Naive B cell (primary cell): ENCODE results near the gene CCDC188. TPM values are rescaled to one million over a fixed set of nuclear protein-coding genes. Genes with fewer than 3 reads are reported as not detected.
A peak's percentile ranks its signal among the peaks of the same experiment; 100 is the strongest.

Source experiments
- ATAC-seq, 2 donors: fragments of 150-1000 bp; cut with Tn5 transposase; 2 replicates each; pipeline ENCODE4 v1.10.0; 2021; ENCODE audit warnings: low read depth in 2 of 2, mild to moderate bottlenecking in 2 of 2, moderate library complexity in 2 of 2
- DNase-seq: peaks from one replicate; pipeline ENCODE4 v3.0.0; 2022
- H3K27ac Mint-ChIP-seq, 6 donors: one replicate each; pipeline ENCODE4 v1.8.0; 2020 to 2022; ENCODE audit warnings: mild to moderate bottlenecking in 6 of 6, mixed read lengths in 6 of 6, moderate library complexity in 5 of 6, inconsistent platforms in 2 of 6
- H3K27me3 Mint-ChIP-seq, 3 donors: one replicate each; pipeline ENCODE4 v1.8.0; 2021 to 2022; ENCODE audit warnings: mixed read lengths in 3 of 3, mild to moderate bottlenecking in 1 of 3
- H3K36me3 Mint-ChIP-seq, 2 donors: one replicate each; pipeline ENCODE4 v1.8.0; 2020 to 2022; ENCODE audit warnings: mixed read lengths in 2 of 2, inconsistent platforms in 1 of 2, mild to moderate bottlenecking in 1 of 2
- H3K4me1 Mint-ChIP-seq, 3 donors: one replicate each; pipeline ENCODE4 v1.8.0; 2020 to 2022; ENCODE audit warnings: mixed read lengths in 3 of 3, inconsistent platforms in 1 of 3, mild to moderate bottlenecking in 1 of 3, moderate library complexity in 1 of 3
- H3K4me3 Mint-ChIP-seq, 8 donors: one replicate each; pipeline ENCODE4 v1.8.0; 2020 to 2022; ENCODE audit warnings: mild to moderate bottlenecking in 8 of 8, mixed read lengths in 8 of 8, moderate library complexity in 8 of 8, inconsistent platforms in 2 of 8
- H3K9me3 Mint-ChIP-seq, 7 donors: one replicate each; pipeline ENCODE4 v1.8.0; 2020 to 2022; ENCODE audit warnings: mixed read lengths in 7 of 7, mild to moderate bottlenecking in 5 of 7, inconsistent platforms in 2 of 7, moderate library complexity in 1 of 7
- polyA plus RNA-seq, 6 donors: library from polyadenylated mRNA; unstranded; fragments of 300-500 nt; fragmentation: Illumina TruSeq; gene quantifications; one replicate each; pipeline ENCODE4 v1.2.3, GENCODE V29; 2021; ENCODE audit warnings: low read depth in 6 of 6

CCDC188 gene
- polyA plus RNA-seq, 6 donors from 2014 or later, result not detected

GRCh38 chr22:20116951-20117632, 33.8 kb downstream of the CCDC188 start, which contains the start of gene TRMT2A:
TRMT2A (minus strand) TSS chr22:20117226; CDS start chr22:20116906, 320 bp downstream.
- ATAC-seq (peak; percentile 85 to 87), DNase-seq (peak; percentile 98)
- no peaks in the 10 kb centered on the region for H3K27me3 Mint-ChIP-seq
- H3K27ac Mint-ChIP-seq, result peak within 1 kb of the TSS; percentile 89 to 97 (median 93)
- peaks cover 22 to 44% (median 38%) of the 10 kb centered on the region in 3 donors for H3K4me1 Mint-ChIP-seq
- no peaks in the 10 kb centered on the region for H3K36me3 Mint-ChIP-seq
- H3K4me3 Mint-ChIP-seq, result peak within 1 kb of the TSS; percentile 79 to 95 (median 92)
- no peaks in the 10 kb centered on the region for H3K9me3 Mint-ChIP-seq

GRCh38 chr22:20116376-20116950, 34.4 kb downstream of the CCDC188 start:
- Mint-ChIP-seq H3K4me3 (peak overlapping the region; percentile 79 to 95 (median 92)), H3K27me3 (no peaks in the 10 kb centered on the region), H3K9me3 (no peaks in the 10 kb centered on the region), H3K4me1 (peaks cover 24 to 38% (median 38%) of the 10 kb centered on the region in 3 donors), H3K27ac (peak overlapping the region; percentile 49 to 97 (median 92)), H3K36me3 (no peaks in the 10 kb centered on the region)
- DNase-seq (no peak), ATAC-seq (no peak)

GRCh38 chr22:20115691-20116375, 35.0 kb downstream of the CCDC188 start, which contains the start of gene RANBP1:
RANBP1 (plus strand) TSS chr22:20116104; CDS start chr22:20116185, 81 bp downstream.
- DNase-seq (no peak), ATAC-seq (no peak)
- Mint-ChIP-seq H3K4me1 (peaks cover 24 to 38% (median 32%) of the 10 kb centered on the region in 3 donors), H3K4me3 (peak within 1 kb of the TSS; percentile 79 to 95 (median 92)), H3K27me3 (no peaks in the 10 kb centered on the region), H3K9me3 (no peaks in the 10 kb centered on the region), H3K36me3 (no peaks in the 10 kb centered on the region), H3K27ac (peak within 1 kb of the TSS; percentile 49 to 97 (median 92))

GRCh38 chr22:20114506-20115475, 36.1 kb downstream of the CCDC188 start:
- Mint-ChIP-seq H3K9me3 (no peaks in the 10 kb centered on the region), H3K27me3 (no peaks in the 10 kb centered on the region), H3K27ac (peak overlapping the region in 4 of 6 donors; percentile 33 to 88 (median 44)), H3K4me3 (peak overlapping the region in 7 of 8 donors; percentile 21 to 79 (median 60)), H3K4me1 (peaks cover 24 to 29% (median 27%) of the 10 kb centered on the region in 3 donors), H3K36me3 (no peaks in the 10 kb centered on the region)
- no peak for DNase-seq
- no peak for ATAC-seq

GRCh38 chr22:20113551-20114310, 37.1 kb downstream of the CCDC188 start:
- no peak for DNase-seq
- Mint-ChIP-seq H3K27me3 (no peaks in the 10 kb centered on the region), H3K36me3 (no peaks in the 10 kb centered on the region), H3K4me1 (peaks cover 17 to 21% (median 21%) of the 10 kb centered on the region in 3 donors), H3K4me3 (peak overlapping the region in 2 of 8 donors; percentile 51 to 68), H3K9me3 (no peaks in the 10 kb centered on the region), H3K27ac (peak overlapping the region in 1 of 6 donors; percentile 49)
- no peak for ATAC-seq

GRCh38 chr22:20112623-20113511, 38.0 kb downstream of the CCDC188 start:
- H3K36me3 Mint-ChIP-seq, result no peaks in the 10 kb centered on the region
- H3K27me3 Mint-ChIP-seq, result no peaks in the 10 kb centered on the region
- H3K27ac Mint-ChIP-seq, result peak overlapping the region in 1 of 6 donors; percentile 83
- DNase-seq (no peak), ATAC-seq (no peak)
- no peak overlapping the region for H3K4me3 Mint-ChIP-seq
- peaks cover 9 to 20% (median 19%) of the 10 kb centered on the region in 3 donors for H3K4me1 Mint-ChIP-seq
- no peaks in the 10 kb centered on the region for H3K9me3 Mint-ChIP-seq

- H3K4me3 Mint-ChIP-seq, result peak overlapping the region in 1 of 8 donors; percentile 44
- H3K27ac Mint-ChIP-seq, result peak overlapping the region in 2 of 6 donors; percentile 83 to 85
- peaks cover 9 to 20% (median 15%) of the 10 kb centered on the region in 3 donors for H3K4me1 Mint-ChIP-seq
- no peaks in the 10 kb centered on the region for H3K9me3 Mint-ChIP-seq
- ATAC-seq (no peak), DNase-seq (no peak)
- H3K27me3 Mint-ChIP-seq, result no peaks in the 10 kb centered on the region
- no peaks in the 10 kb centered on the region for H3K36me3 Mint-ChIP-seq
Measured at GRCh38 chr22:20111689-20112622, 38.9 kb downstream of the CCDC188 start.

- Mint-ChIP-seq H3K36me3 (no peaks in the 10 kb centered on the region), H3K9me3 (no peaks in the 10 kb centered on the region), H3K27ac (peak overlapping the region in 3 of 6 donors; percentile 39 to 76 (median 74)), H3K4me1 (peaks cover 6 to 13% (median 7%) of the 10 kb centered on the region in 3 donors), H3K4me3 (peak overlapping the region in 1 of 8 donors; percentile 36), H3K27me3 (no peaks in the 10 kb centered on the region)
- ATAC-seq (peak; percentile 49 to 56), DNase-seq (no peak)
Measured at GRCh38 chr22:20111045-20111688, 39.7 kb downstream of the CCDC188 start.

GRCh38 chr22:20110359-20110985, 40.4 kb downstream of the CCDC188 start:
- no peak for DNase-seq
- H3K27me3 Mint-ChIP-seq, result no peaks in the 10 kb centered on the region
- no peaks in the 10 kb centered on the region for H3K36me3 Mint-ChIP-seq
- H3K27ac Mint-ChIP-seq, result peak overlapping the region in 2 of 6 donors; percentile 45 to 53
- H3K4me3 Mint-ChIP-seq, result peak overlapping the region in 1 of 8 donors; percentile 36
- H3K4me1 Mint-ChIP-seq, result peaks cover 4 to 13% (median 5%) of the 10 kb centered on the region in 3 donors
- no peak for ATAC-seq
- H3K9me3 Mint-ChIP-seq, result no peaks in the 10 kb centered on the region
